Right renal pelvis (tissue), 4 donors: ENCODE measurements around the gene MEIS1. TPM values are rescaled to one million over a fixed set of nuclear protein-coding genes. Genes with fewer than 3 reads are reported as not detected.

Experiments used
- DNase-seq, 4 donors: peaks; one replicate each; pipeline ENCODE4 v3.0.0-alpha.2; 2013; ENCODE audit warnings: low read depth in 4 of 4, low spot score in 3 of 4, missing footprints in 1 of 4
- polyA plus RNA-seq, 4 donors: library from polyadenylated mRNA; unstranded; fragments of 120-200 nt; gene quantifications; one replicate each; pipeline ENCODE4 v1.2.1, GENCODE V29; 2013; ENCODE audit not compliant: insufficient read length in 4 of 4

Gene MEIS1
- polyA plus RNA-seq, 4 donors: 100 to 142 (median 115) TPM

DNA sequence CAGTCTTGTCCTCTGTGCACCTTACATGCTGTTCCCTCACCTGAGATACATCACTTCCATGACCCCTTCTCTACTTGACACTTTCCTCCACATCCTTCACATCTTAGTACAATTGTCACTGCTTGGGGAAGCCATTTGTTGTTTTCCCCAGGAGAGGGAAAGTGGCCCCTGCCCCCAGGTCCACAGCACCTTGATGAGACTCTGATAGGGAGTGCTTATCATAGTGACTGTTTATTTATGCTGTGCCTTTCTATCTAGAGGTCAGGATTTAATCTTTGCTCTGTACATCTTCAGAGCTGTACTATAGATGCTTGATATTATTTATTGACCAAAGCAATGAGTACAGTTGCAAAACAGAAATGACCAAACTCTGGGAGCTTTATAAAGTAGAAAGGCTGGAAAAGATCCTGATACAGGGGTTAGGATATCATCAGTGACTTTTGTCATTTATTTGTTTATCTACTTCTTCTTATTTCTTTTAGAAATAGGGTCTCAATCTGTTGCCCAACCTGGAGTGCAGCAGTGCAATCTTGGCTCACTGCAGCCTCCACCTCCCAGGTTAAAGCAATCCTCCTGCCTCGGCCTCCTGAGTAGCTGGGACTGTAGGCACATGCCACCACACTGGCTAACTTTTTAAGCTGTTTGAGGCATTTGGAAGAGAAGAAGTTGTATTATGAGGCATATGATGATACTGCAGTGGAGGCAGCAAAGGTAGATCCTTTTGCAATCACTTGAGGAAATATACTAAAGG, 94.2 kb downstream of the MEIS1 start:
- no peak for DNase-seq

DNA sequence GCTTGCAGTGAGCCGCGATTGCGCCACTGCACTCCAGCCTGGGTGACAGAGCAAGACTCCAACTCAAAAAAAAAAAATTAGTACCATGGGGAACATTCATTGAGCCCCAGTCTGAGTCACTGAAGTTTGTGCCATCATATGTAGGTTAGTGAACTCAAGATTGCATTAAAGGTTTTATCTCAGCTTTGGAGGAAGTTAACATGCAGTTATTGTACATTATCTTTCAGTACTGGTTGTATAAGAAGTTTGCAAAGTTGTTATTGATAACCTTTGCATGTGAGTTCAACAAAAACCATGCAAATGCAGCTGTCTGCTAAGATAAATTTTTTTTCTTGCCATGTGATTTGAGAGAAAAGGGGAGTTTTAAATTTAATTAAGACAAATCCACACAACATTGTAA, 95.7 kb downstream of the MEIS1 start:
- DNase-seq: no peak

DNA sequence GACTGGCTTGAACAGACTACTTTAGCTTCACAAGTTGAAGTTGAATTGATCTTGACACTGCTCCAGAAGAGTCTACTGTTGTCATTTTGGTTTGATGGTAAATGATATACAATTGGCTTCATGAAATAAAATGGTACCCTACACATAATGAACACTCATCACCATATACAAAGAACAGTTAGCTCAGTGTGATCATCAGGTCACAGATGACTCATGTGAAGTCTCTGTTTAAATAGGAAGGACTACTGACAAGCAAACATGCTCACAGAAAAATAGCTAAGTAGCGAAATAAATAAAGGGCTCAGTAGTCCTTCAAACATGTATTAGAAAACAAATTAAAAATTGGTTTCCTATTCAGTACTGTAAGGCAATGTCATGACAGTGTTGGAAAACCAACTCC, 96.2 kb downstream of the MEIS1 start:
- DNase-seq: no peak

DNA sequence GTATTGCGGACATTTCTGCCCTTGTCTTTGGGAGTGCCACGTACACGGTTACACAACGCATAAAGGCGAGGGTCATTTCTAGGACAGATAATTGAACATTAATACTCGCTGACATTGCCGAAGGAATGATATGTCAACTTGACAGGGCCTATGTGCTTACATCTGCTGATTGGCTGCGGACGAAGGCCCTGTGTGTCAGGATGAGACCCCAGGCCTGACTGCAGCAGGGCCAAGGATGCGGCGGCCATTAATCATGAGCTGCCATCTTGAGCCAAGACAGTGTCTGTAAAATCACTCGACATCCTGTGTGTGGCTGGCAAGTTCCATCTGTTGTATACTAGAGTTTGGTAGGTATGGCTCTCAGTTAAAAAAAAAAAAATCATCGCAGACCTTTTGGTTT, 96.6 kb downstream of the MEIS1 start:
- no peak for DNase-seq

DNA sequence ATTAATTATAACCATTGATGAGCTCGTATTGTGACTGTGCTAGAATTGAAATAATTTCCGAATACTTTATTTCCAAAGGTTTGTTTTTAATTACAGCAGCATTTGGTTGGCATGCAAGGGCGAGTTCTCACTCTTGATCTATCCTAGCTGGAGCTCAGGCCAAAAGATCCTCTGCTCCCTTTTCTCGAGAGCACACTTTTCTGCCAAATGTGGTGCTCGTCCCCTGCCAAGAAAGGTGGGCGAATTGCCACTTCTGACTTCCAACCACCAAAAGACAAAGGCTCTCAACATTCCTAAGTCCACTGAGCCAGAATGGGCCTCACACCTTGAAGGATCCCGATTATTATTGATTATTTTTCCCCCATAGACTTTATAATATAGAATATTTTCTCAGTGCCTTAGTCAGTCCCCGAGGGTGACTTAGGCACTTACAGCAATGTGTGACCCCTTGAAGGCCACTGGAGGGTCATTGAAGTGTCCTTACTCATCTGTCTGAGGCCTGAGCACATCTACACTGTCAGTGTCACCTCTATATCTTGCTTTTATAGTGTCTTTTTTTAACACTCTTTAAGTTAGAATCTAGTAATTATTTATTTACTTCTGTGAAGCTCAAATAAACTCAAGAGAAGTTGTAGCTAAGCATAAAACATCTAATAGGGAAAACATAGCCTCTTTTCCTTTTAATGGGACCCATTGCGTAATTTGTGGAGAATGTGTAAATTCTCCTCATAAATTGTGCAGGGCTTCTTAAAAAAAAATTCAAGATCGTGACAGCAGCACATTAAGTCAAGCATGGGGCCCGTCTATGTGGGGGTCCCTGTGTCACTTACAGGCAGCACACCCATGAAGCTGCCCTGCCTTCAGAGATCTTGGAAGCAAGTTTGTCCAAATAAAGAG, 98.3 kb downstream of the MEIS1 start:
- DNase-seq: no peak

DNA sequence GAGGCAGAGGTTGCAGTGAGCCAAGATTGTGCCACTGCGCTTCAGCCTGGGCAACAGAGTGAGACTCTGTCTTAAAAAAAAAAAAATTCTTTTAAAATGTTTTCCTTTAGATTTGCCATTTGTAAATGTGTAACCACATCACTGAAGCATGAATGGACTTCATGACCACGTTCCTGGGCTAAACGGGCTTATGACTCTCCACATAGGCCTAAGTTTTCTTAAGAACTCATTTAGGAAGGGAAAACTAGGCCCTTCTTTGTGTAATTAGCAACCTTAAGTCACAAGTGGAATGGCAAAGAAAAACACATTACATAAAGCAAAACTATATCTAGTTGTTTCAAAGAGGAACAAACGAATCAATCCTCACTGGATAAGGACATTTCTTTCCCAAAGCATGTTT, 99.5 kb downstream of the MEIS1 start:
- DNase-seq: no peak

DNA sequence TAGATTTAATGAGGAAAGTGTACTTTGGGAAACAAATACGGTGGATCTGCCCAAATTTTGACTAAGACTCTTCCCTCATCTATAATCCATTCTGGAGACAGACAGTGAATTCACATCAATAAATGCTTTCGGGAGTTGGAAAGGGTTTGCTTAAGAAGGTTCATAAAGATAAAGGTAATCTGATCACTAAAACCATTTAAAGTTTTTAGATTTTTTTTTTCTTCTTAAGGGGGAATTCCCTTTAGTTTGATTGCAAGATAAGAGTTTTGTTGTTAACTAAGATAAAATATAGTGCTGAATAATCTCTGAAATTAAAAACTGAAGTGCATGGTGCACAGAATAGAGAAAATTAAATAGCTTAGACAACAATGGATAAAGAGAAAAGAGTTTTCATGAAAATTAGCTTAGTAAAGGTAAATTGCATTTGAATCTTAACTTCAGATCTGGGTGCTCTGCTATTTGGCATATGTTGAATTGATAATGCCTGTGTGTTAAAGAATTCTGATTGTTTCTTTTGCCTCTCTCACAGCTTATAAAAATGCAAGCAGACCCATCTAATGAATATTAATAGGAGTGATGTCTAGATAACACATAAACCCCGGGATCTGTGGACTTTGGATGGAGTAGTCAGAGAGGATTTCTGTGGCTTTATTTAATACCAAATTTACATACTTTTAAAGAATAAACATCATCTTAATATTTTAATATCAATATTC, 100.8 kb downstream of the MEIS1 start:
- DNase-seq: no peak

DNA sequence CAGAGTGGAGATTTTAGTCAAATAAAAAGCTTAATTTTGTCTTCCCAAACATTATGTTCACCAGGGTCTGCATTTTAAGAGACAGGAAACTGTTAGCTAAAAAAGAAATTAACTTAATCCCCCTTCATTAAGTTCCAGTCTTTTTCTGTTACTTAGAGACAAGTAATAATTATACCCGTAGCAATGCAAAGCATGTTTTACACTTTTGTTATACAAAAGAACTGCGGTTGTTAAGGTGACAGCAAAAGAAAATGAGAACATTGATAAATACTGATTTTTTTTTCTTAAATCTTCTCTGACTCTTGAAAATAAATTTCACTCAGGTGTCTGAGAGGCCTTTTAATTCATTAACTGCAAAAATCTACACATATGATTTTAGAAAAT, 101.4 kb downstream of the MEIS1 start:
- DNase-seq: no peak

DNA sequence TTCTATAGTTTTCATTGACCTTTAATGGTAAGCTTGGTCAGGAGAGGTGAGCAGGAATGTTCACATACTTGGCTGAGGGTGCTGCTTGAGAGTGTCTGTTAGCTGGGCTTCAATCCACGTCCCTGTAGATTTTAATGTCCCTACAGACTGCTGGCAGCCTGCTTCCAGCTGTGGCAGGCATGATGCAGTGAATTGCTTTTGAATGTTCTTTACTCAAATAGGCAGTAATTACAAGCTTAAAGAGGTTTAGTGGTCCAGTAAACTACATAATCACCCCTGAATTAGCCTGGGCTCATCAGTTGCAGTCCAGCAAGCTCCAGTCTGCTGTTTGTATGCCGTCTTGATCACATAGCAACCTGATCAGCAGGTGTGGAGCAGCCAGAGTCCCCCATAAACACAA, 102.1 kb downstream of the MEIS1 start:
- DNase-seq: no peak

DNA sequence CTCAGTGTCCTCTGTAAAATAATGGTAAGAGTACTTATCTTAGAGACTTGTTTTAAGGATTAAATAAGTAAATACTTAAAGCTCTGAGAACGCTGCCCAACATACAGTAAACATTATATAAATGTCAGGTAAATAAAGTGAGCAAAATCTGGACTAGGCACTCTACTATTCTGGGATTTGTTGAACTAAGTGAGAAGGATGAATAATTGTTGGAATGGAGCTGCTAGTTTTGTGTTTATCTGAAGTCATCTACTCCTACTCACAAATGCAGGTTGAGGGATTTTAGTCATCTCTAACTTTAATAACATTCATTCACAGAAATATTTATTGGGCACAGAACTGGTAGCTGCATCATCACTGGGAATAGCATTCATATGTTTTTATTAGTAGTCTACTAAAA, 103.4 kb downstream of the MEIS1 start:
- no peak for DNase-seq

DNA sequence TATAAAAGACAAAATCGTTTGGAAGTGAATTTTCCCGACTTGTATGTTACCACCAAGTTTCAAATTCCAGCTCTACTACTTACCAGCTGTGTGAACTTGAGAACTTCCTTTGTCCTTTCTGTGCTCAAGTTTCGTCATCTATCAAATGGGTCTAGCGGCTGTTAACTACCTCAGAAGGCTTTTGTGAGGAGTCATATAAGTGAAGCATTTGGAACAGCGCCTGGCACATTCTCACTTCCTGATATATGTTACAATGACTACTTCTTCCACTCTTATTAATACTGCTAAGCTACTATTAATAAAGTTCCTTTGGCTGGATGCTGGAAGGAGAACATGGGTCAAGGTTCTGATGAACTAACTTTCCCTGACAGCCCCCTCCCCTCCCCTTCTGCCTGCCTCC, 104.5 kb downstream of the MEIS1 start:
- no peak for DNase-seq

DNA sequence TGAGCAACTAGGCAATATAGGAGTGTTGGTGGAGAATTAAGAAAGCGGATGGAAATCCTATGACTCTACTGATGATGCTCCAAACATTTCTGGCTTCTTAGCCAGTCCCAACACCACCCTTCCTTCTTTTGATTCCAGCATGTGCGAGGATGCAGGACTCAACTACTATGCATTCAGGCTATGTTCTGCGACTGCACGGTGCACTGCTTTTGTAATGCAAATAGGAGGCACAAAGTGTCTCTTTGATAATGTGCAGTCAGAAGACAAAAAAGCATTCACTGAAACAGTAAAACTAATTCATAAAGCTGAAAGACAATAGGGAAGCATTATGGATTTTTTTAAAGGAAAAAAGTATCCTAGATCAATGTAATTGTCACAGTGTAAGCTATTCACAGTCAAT, 106.7 kb downstream of the MEIS1 start:
- no peak for DNase-seq

DNA sequence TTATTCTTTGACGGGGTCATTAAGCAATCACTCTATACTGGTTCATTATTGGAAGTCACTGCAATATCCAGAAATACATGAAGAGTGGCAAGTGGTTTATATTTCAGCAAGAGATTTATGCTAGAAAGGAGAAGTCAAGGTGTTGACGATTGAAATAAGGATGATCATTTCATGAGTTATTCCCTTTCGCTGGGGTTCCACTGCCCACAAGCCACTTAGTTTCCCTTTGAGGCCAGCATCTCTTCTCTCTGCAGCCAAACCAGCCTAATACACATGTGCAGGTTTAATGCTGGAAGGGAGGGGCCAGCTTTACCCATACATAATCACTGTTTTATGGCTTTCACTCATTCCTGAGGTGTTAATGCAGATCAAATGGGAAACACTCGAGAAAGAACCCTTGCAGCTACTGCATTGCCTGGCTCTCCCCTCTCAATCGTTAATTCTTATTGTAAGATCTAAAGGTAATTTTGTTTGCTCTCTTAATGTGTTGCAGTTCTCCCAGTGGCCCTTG, 108.4 kb downstream of the MEIS1 start:
- no peak for DNase-seq

DNA sequence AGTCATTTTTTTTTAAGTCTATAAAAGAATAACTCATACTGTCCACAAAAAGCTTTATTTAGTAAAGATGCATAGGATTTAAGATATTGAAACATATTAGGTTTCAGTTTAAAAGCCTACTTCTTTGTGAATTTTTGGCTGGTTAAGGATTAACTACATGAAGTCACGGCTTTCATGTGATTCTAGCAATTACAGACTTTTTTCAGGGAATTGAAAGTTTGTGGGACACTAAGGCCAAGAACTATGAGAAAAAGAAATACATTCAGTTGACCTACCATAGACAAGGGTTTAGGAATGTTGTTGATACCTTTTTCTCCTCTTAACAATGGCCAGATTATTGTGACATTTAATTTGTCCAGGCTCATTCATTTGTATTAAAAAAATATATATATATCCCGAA, 109.3 kb downstream of the MEIS1 start:
- no peak for DNase-seq

DNA sequence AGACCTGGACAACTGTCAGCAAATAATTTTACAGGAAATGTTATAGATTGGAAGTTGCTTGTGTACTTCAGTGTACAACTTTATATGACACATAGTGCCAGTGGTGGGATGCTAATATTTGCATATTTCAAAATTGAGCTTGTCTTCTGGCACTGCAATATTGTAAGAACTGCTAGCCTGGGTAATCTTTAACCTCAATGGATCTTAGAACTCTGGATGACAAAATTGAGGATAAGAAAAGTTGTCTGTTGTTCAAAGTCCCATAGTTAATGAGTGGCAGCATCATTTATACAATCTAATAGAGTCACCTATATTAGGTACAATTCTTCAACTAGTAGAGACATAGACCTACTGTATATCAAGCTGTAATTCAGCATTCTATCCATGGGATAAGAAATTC, 110.3 kb downstream of the MEIS1 start:
- DNase-seq: no peak

DNA sequence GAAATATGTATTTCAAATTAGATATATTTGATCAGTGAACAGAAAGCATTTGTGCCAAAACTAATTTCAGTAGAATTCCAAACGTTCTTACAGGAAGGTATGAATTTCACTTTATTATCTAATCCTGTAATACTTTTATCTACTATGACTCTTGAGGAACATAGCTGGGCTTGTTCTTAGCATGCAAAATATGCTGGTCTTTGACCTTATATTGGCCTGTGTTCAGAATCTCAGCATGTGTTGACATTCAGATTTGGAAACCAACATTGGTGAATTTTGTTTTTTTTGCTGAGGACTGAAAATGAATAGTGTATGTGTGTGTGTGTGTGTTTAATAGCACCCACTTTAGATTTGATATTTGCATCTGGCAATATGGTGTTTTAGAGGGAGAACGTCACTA, 112.2 kb downstream of the MEIS1 start:
- no peak for DNase-seq

DNA sequence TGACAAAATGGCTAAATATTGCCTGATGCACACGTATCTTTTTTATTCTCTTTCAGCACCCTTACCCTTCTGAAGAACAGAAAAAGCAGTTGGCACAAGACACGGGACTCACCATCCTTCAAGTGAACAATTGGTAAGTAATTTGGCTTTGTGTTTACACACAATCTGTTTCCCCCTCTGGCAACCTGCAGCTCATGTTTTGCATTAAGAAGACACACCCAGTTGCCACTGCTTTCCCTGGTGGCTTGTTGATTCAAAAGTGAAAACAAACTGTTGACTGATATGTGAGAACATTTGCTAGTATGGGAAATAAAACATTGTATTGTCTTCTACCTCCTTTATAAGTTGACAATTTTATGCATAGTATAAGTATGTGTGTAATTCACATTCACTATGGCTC, 113.0 kb downstream of the MEIS1 start:
- no peak for DNase-seq

DNA sequence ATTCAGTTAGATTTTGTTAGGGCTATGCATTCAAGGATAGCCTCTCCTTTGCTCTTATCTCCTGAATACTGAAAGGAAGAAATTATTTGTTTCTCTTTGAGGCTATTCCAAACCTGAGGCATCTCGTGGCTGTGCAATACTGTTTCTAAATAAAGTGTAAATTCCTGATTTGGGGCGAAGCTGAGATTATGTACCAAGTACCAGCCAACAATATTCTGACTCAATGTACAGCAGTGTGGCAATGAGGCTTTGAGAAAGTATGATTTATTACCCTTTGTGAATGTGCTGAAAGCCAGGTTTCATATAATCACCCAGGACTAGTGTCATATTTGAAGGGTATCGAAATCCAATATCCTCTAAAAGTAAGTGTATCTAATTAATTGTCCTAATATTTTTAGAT, 113.5 kb downstream of the MEIS1 start:
- DNase-seq: no peak

DNA sequence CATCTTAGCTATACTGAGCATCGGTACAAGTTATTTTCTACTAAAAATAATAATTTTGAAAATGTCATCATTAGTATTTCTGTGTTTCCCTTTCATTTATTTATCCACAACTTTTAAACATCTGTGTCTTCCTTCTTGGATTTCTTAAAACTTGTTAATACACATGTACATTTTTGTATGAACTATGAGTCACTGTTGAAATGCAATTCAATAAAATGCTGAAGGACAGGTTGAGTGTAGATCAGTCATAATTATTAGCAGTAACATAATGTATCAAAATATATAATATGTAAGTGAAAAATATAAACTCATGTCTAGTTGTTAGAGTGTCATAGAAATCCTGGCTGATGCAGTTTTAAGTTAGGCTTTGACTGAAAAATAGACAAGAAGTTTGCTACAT, 115.9 kb downstream of the MEIS1 start:
- DNase-seq: no peak

DNA sequence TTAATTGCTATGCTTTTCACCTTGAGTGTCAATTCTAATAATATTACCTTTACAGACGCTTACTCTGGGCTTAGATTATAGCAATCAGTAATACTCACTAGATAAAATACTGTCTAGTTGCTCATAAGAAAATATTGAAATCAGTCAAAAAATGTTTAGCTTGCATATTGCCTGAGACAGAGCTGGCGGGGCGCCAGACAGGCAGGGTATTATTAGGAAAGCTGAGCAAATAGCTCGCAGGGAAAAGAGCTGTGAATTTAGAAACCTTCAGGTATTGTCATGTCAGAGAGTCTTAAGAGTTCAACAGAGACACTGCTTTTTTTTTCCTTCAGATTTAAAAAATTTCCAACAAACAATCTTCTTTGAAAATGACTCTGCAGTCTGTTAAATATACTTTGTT, 118.4 kb downstream of the MEIS1 start:
- DNase-seq: no peak

DNA sequence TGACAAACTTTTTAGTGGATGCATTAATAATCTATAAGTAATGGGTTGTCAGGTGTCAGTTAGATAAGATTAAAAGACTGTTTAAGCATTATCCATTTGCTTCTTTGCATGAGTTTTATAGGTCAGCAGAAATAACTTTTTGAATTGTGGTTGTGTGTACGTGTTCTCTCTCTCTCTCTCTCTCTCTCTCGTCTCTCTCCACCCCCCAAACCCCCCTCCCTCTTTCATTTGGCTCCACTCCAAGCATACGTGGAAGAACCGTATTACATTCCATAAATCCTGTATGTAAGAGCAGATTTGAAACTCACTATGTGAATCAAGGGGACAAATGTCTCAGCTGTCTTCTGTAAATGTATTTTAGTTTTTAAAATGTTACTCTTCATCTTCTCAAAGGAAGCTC, 120.2 kb downstream of the MEIS1 start:
- DNase-seq: no peak
